ENCODE measurements around the gene ITIH1.

ITIH1 gene

DNA sequence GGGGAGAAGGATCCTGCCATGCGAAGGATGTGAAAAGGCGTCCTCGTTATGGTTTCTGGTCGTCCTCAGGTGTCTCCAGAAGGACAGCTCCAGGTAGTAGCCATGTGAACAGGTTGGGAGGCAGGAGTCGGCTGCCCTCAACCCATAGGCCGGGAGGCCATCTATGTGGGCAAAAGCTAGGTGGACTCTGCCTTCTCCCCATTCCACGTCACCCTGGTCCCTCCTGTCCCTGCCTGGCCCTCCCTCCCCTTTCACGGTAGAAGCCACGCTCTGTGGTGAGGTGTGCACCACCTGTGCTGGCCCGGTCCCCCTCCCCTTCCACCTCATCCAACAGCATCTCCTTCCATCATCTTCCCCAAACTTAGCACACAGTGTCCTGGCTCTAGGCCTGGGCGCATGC is 33.5 kb downstream of the ITIH1 start:
- Mint-ChIP-seq H3K4me1 (ENCODE audit: low read depth) (no peaks in the 10 kb centered on the region), H3K4me3 (no peak overlapping the region), H3K27ac (no peak overlapping the region), H3K36me3 (ENCODE audit: low read depth) (no peaks in the 10 kb centered on the region), H3K9me3 (no peaks in the 10 kb centered on the region), H3K27me3 (no peaks in the 10 kb centered on the region)

DNA sequence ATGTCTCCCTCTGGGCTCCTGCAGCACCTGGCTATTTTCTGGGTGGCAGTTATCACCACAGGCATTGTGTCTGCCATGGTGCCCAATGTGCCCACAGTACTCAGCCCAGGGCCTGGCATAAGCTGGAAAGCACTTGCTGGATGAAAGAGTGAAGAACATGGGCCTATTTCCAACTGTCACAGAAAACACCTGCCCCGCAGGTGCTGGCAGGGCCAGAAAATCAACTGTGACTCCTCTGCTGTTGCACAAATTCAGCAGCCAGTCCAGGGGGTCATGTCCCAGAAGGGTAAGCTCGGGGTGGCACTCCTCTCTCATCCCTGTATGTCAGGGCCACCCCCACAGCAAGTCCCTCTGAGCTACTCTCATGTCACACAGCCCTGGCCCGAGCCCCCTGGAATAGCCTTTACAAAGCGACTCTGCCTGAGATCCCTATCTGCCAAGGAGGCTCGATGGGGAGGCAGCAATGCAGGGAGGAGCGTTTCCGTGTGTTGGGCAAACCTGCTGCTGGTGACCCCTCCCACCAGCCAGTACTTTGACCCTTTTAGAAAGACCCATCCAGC is 34.1 kb downstream of the ITIH1 start:
- H3K27ac Mint-ChIP-seq: no peak overlapping the region
- no peaks in the 10 kb centered on the region for H3K36me3 Mint-ChIP-seq (ENCODE audit: low read depth)
- H3K4me1 Mint-ChIP-seq (ENCODE audit: low read depth): no peaks in the 10 kb centered on the region
- H3K9me3 Mint-ChIP-seq: no peaks in the 10 kb centered on the region
- no peaks in the 10 kb centered on the region for H3K27me3 Mint-ChIP-seq
- H3K4me3 Mint-ChIP-seq: no peak overlapping the region

GRCh38 chr3:52813810-52814209 is 36.4 kb downstream of the ITIH1 start:
- H3K9me3 Mint-ChIP-seq: no peaks in the 10 kb centered on the region
- no peak overlapping the region for H3K4me3 Mint-ChIP-seq
- no peak overlapping the region for H3K27ac Mint-ChIP-seq
- no peaks in the 10 kb centered on the region for H3K4me1 Mint-ChIP-seq (ENCODE audit: low read depth)
- H3K36me3 Mint-ChIP-seq (ENCODE audit: low read depth): no peaks in the 10 kb centered on the region
- no peaks in the 10 kb centered on the region for H3K27me3 Mint-ChIP-seq

GRCh38 chr3:52816199-52816598 is 38.8 kb downstream of the ITIH1 start:
- Mint-ChIP-seq H3K4me3 (no peak overlapping the region), H3K36me3 (ENCODE audit: low read depth) (no peaks in the 10 kb centered on the region), H3K27ac (no peak overlapping the region), H3K27me3 (no peaks in the 10 kb centered on the region), H3K9me3 (no peaks in the 10 kb centered on the region), H3K4me1 (ENCODE audit: low read depth) (no peaks in the 10 kb centered on the region)

GRCh38 chr3:52816654-52817053 is 39.3 kb downstream of the ITIH1 start:
- Mint-ChIP-seq H3K4me3 (no peak overlapping the region), H3K4me1 (ENCODE audit: low read depth) (no peaks in the 10 kb centered on the region), H3K27ac (no peak overlapping the region), H3K36me3 (ENCODE audit: low read depth) (no peaks in the 10 kb centered on the region), H3K27me3 (no peaks in the 10 kb centered on the region), H3K9me3 (no peaks in the 10 kb centered on the region)

GRCh38 chr3:52817221-52817620 is 39.8 kb downstream of the ITIH1 start:
- no peak overlapping the region for H3K4me3 Mint-ChIP-seq
- no peaks in the 10 kb centered on the region for H3K27me3 Mint-ChIP-seq
- H3K4me1 Mint-ChIP-seq (ENCODE audit: low read depth): no peaks in the 10 kb centered on the region
- no peak overlapping the region for H3K27ac Mint-ChIP-seq
- no peaks in the 10 kb centered on the region for H3K9me3 Mint-ChIP-seq
- H3K36me3 Mint-ChIP-seq (ENCODE audit: low read depth): no peaks in the 10 kb centered on the region

GRCh38 chr3:52817860-52818259 is 40.5 kb downstream of the ITIH1 start:
- Mint-ChIP-seq H3K9me3 (no peaks in the 10 kb centered on the region), H3K36me3 (ENCODE audit: low read depth) (no peaks in the 10 kb centered on the region), H3K4me1 (ENCODE audit: low read depth) (no peaks in the 10 kb centered on the region), H3K27ac (no peak overlapping the region), H3K27me3 (no peaks in the 10 kb centered on the region), H3K4me3 (no peak overlapping the region)

DNA sequence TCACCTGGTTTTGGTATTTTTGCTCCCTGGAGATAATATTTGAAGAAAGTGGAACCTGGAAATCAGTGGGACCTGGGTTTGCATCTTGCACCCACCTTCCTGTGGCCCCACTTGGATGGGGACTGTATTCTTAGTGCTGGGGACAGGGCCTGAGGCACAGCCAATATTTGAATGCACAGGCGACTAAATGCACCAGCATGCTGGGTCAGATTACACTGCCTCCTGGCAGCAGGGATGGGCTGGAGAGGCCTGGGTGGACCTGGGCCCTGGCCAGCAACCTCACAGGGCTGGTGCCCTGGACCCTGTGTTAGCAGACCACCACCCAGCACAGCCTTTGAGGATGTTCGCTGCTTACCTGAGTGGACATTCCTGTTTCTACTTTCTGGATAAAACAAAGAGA is 42.5 kb downstream of the ITIH1 start:
- H3K27ac Mint-ChIP-seq: no peak overlapping the region
- no peaks in the 10 kb centered on the region for H3K9me3 Mint-ChIP-seq
- H3K36me3 Mint-ChIP-seq (ENCODE audit: low read depth): no peaks in the 10 kb centered on the region
- H3K4me3 Mint-ChIP-seq: no peak overlapping the region
- H3K4me1 Mint-ChIP-seq (ENCODE audit: low read depth): no peaks in the 10 kb centered on the region
- no peaks in the 10 kb centered on the region for H3K27me3 Mint-ChIP-seq

DNA sequence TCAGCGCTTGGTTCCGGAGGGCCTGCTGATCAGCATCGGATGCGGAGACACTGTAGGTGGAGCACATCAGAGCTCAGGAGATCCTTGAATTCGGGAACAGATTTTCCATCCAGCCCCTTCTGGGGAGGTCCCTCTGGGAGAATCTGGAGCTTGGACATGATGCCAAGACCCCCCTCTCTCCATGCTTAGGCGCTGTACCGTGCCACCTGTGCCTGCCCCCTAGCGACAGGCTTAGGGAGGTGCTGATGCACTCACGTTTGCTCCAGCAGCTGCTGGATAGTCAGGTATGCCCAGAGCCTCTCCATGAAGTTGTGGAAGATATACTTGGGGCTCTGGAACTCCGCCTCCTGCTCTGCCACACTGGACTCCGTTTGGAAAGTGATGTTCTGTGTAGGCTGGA is 43.3 kb downstream of the ITIH1 start:
- Mint-ChIP-seq H3K27ac (no peak overlapping the region), H3K4me3 (no peak overlapping the region), H3K27me3 (no peaks in the 10 kb centered on the region), H3K36me3 (ENCODE audit: low read depth) (no peaks in the 10 kb centered on the region), H3K9me3 (no peaks in the 10 kb centered on the region), H3K4me1 (ENCODE audit: low read depth) (no peaks in the 10 kb centered on the region)

GRCh38 chr3:52822363-52822762 is 45.0 kb downstream of the ITIH1 start:
- H3K27ac Mint-ChIP-seq: no peak overlapping the region
- H3K36me3 Mint-ChIP-seq (ENCODE audit: low read depth): no peaks in the 10 kb centered on the region
- no peaks in the 10 kb centered on the region for H3K9me3 Mint-ChIP-seq
- H3K27me3 Mint-ChIP-seq: no peaks in the 10 kb centered on the region
- no peak overlapping the region for H3K4me3 Mint-ChIP-seq
- no peaks in the 10 kb centered on the region for H3K4me1 Mint-ChIP-seq (ENCODE audit: low read depth)

DNA sequence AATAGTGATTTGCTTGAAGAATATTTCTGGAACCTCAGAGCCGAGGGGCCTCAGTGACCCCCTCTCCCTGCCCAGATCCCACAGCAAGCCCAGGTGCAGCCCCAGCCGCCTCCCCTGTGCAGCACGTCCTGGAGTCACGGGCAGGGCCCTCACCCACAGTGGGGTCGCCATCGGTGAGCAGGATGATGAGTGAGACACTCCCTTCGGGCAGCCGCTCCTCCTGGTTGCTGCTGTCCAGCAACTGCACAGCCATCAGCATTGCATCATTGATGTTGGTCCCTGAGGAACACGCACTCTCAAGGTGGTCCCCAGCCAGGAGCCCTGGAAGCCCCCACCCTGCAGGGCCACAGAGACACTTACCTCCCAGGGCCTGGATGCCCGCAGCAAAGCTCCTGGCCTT is 46.6 kb downstream of the ITIH1 start:
- Mint-ChIP-seq H3K27ac (no peak overlapping the region), H3K9me3 (no peaks in the 10 kb centered on the region), H3K4me1 (ENCODE audit: low read depth) (no peaks in the 10 kb centered on the region), H3K27me3 (no peaks in the 10 kb centered on the region), H3K36me3 (ENCODE audit: low read depth) (no peaks in the 10 kb centered on the region), H3K4me3 (no peak overlapping the region)

- H3K27me3 Mint-ChIP-seq: no peaks in the 10 kb centered on the region
- peaks cover 5% of the 10 kb centered on the region for H3K4me1 Mint-ChIP-seq (ENCODE audit: low read depth)
Observed at GRCh38 chr3:52827441-52827840, 50.0 kb downstream of the ITIH1 start.

GRCh38 chr3:52827866-52828376 is 50.5 kb downstream of the ITIH1 start:
- no peaks in the 10 kb centered on the region for H3K36me3 Mint-ChIP-seq (ENCODE audit: low read depth)
- H3K9me3 Mint-ChIP-seq: no peaks in the 10 kb centered on the region
- peaks cover 5% of the 10 kb centered on the region for H3K4me1 Mint-ChIP-seq (ENCODE audit: low read depth)
- H3K27ac Mint-ChIP-seq: no peak overlapping the region
- H3K4me3 Mint-ChIP-seq: no peak overlapping the region
- no peaks in the 10 kb centered on the region for H3K27me3 Mint-ChIP-seq

More at GRCh38 chr3:52827441-52827840, 50.0 kb downstream of the ITIH1 start:
- H3K27ac Mint-ChIP-seq: no peak overlapping the region
- H3K36me3 Mint-ChIP-seq (ENCODE audit: low read depth): no peaks in the 10 kb centered on the region
- H3K9me3 Mint-ChIP-seq: no peaks in the 10 kb centered on the region
- H3K4me3 Mint-ChIP-seq: no peak overlapping the region

- no peak overlapping the region for H3K27ac Mint-ChIP-seq
Observed at GRCh38 chr3:52829482-52829881, 52.1 kb downstream of the ITIH1 start.

GRCh38 chr3:52829906-52830463 is 52.6 kb downstream of the ITIH1 start:
- Mint-ChIP-seq H3K36me3 (ENCODE audit: low read depth) (no peaks in the 10 kb centered on the region), H3K27ac (no peak overlapping the region), H3K4me3 (no peak overlapping the region), H3K9me3 (no peaks in the 10 kb centered on the region), H3K4me1 (ENCODE audit: low read depth) (peaks cover 5% of the 10 kb centered on the region), H3K27me3 (no peaks in the 10 kb centered on the region)

More at GRCh38 chr3:52829482-52829881, 52.1 kb downstream of the ITIH1 start:
- Mint-ChIP-seq H3K9me3 (no peaks in the 10 kb centered on the region), H3K4me3 (no peak overlapping the region), H3K4me1 (ENCODE audit: low read depth) (peaks cover 5% of the 10 kb centered on the region), H3K27me3 (no peaks in the 10 kb centered on the region), H3K36me3 (ENCODE audit: low read depth) (no peaks in the 10 kb centered on the region)

Data from stimulated activated naive CD8-positive, alpha-beta T cell treated with anti-CD3 and anti-CD28 coated beads, Interleukin-15, Interleukin-2, amounts not matched to agents 100 ng/mL and 50 ng/mL, for 24 hours (primary cell).